NOMO-1 (cell line): Measurements from ENCODE around the gene ERG28.
A peak's percentile ranks its signal among the peaks of the same experiment; 100 is the strongest.
"Not testable (repeated sequence)": the region's sequence is repeated elsewhere in the genome, so short reads cannot be mapped to it uniquely, and the experiment has no call there.

Experiments used
- DNase-seq, 2 experiments: peaks; one replicate each; lab custom pipeline; 2025; ENCODE audit not compliant: unreplicated experiment in 2 of 2; lab: John Stamatoyannopoulos, UW

The ERG28 gene

DNA sequence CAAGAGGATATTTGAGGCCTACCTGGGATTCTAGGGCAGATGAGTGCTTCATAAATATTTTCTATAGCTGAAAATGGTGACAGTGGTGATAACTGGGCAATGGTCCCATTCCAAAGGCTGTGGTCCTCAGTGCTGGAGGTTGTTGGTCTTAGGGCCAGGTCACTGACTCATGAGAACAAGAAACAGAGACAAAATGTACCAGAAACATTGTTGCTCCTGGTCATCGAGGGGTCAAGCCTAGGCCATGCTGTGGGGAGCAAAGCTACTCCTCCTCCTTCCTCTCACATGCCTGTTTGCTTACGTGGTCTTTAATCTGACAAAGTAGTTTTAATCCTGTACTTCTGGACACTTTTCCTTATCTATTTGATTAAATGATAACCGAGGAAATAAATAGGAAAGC is 33.8 kb downstream of the ERG28 start:
- DNase-seq, result no peak

GRCh38 chr14:75626396-75626795 is 34.3 kb downstream of the ERG28 start:
- DNase-seq, result no peak

- no peak for DNase-seq
Observed at GRCh38 chr14:75625034-75625433, 35.6 kb downstream of the ERG28 start.

DNA sequence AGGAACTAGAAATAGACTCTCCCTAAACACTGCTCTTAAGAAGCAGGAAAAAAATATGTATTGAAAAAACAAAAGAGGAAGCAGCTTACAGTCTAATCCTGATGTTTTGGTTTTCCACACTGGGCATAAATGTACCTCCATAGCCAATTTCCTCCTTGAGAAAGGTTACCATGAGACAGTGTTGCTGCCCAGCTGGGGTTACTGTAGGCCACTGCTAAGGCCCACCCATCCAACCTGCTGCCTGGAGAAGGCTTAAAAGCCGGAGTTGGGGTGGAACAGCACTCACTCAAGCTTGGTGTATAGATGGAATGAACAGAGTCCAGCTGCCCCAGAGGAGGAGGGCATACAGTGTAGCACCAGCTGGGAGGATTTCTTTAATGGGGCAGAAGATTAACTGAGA is 41.1 kb downstream of the ERG28 start:
- DNase-seq, result no peak

GRCh38 chr14:75615200-75615599 is 45.5 kb downstream of the ERG28 start:
- peak; percentile 72 to 96 for DNase-seq

- peak; percentile 50 to 64 for DNase-seq
Observed at GRCh38 chr14:75614179-75614578, 46.5 kb downstream of the ERG28 start.

DNA sequence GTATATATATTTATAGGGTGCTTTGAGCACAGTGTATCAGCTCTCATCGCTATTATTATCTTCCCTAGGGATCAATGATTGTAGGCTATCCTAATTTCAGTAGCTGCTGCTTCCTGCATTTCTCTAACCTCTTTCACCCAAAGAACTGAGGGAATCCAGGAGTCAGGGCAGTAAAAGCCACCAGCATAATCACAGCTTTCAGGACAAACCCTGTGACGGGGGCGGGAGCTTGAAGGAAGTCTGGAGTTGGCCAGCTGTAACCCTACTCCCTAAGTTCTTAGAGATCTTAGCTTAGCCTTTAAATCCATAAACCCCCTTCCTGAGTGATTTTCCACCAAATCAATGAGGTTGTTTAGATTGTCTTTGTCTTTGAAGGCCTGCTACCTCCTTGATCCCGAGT is 48.5 kb downstream of the ERG28 start:
- DNase-seq, result no peak

GRCh38 chr14:75610834-75611233 is 49.8 kb downstream of the ERG28 start:
- DNase-seq, result no peak

- no peak for DNase-seq
Observed at GRCh38 chr14:75609606-75610475, 50.8 kb downstream of the ERG28 start.

- DNase-seq, result no peak
Observed at GRCh38 chr14:75609116-75609515, 51.6 kb downstream of the ERG28 start.

DNA sequence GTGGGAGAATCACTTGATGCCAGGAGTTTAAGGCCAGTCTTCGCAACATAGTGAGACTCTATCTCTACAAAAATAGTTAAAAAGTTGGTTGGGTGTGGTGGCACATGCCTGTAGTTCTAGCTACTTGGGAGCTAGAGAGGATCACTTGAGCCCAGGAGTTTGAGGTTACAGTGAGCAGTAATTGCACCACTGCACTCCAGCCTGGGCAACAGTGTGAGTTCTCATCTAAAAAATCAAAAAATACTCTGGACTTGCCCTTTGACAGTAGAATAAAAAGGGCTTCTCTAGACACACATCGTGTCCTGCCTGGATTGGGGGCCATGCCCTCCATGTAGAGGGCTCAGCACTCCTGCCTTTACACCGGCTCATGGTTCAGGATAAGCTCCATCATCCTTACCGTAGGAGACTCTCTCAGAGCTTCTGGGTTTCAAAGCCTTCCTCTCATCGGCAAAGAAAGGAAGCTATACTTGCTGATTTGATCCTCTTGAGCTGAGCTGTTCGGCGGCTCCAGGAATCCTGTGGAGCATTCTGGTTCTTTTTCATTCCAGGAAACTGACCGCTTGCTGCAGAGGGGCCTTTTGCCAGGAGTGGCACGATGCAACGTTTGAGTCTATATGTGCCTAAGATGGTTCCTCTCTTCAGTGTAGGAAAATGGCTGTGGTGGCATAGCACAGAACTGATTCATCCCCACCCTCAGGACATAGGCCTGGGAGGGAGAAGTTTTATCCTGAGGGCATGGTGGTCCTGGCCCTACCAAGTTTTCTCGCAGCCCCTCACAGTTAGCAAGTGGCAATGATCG is 52.6 kb downstream of the ERG28 start:
- DNase-seq, result no peak

- no peak for DNase-seq
Observed at GRCh38 chr14:75607044-75607443, 53.6 kb downstream of the ERG28 start.

- DNase-seq, result no peak
Observed at GRCh38 chr14:75605916-75606315, 54.8 kb downstream of the ERG28 start.

GRCh38 chr14:75604979-75605851 is 55.5 kb downstream of the ERG28 start:
- peak; percentile 58 to 79 for DNase-seq

DNA sequence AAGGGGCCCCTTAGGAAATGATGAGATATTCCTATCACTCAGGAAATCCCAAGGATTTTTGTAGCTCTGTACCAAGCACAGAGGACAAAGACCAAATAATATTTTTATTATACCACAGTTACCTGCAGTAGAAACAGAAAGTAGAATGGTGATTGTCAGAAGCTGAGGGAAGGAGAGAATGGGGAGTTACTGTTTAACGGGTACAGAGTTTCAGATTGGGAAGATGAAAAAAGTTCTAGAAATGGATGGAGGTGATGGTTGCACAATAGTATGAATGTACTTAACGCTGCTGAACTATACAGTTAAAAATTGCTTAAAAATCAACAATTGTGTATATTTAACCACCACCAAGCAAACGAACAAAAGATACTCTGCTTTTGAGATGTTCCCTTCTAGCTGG is 58.2 kb downstream of the ERG28 start:
- DNase-seq, result no peak

DNA sequence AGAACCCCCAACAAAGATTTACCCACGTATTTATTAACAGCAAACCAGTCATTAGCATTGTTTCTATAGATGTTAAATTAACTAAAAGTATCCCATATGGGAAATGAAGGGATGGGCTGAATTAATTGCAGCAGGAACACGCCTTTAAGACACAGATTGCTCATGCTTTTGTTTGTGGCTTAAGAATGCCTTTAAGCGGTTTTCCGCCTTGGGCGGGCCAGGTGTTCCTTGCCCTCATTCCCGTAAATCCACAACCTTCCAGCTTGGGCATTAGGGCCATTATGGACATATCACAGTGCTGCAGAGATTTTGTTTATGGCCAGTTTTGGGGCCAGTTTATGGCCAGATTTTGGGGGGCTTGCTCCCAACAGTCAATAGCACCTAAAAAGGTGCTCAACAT is 59.6 kb downstream of the ERG28 start:
- DNase-seq, result not testable (repeated sequence)

GRCh38 chr14:75600100-75600499 is 60.6 kb downstream of the ERG28 start:
- not testable (repeated sequence) for DNase-seq
